ENCODE data around the gene CNN2. TPM values are rescaled to one million over a fixed set of nuclear protein-coding genes. Genes with fewer than 3 reads are reported as not detected.

Gene CNN2
- total and polyA plus RNA-seq, 2 of the 13 experiments (the other 11 are each of a cell fraction or from before 2014, with no cell fraction given) = 63.6 to 70.0 TPM

GRCh38 chr19:980133-980998, 46.0 kb upstream of the CNN2 start (continued):
- TF ChIP-seq SCMH1 (CRISPR knock-in tag; IDR thresholded peaks at IDR 0.05; ENCODE audit: borderline replicate concordance) (no peak), STAT6 (CRISPR knock-in tag; IDR thresholded peaks at IDR 0.05; ENCODE audit: borderline replicate concordance) (no peak), SALL1 (CRISPR knock-in tag; IDR thresholded peaks at IDR 0.05) (peak; percentile 87), ZBTB4 (CRISPR knock-in tag; IDR thresholded peaks at IDR 0.05; ENCODE audit: borderline replicate concordance) (peak; percentile 94), ZNF10 (CRISPR knock-in tag; IDR thresholded peaks at IDR 0.05; ENCODE audit: borderline replicate concordance, low read depth) (no peak), PRDM10 (CRISPR knock-in tag; IDR thresholded peaks at IDR 0.05; ENCODE audit: low read depth) (peak; percentile 88), MEF2D (CRISPR knock-in tag; IDR thresholded peaks at IDR 0.05) (peak; percentile 30; the same call in 1 of the 2 replicates), SYNCRIP (IDR thresholded peaks at IDR 0.05; ENCODE audit: insufficient read depth, low read depth, low read length) (no peak), REST (IDR thresholded peaks at IDR 0.05; ENCODE audit: borderline replicate concordance in 1 of 2, low read depth in 1 of 2, low read length in 2 of 2) (no peak), RCOR2 (CRISPR knock-in tag; IDR thresholded peaks at IDR 0.05) (peak; percentile 70), IKZF1 (IDR thresholded peaks at IDR 0.05) (no peak), RAD51 (IDR thresholded peaks at IDR 0.05; ENCODE audit: borderline replicate concordance) (no peak)

All from HepG2 (cell line).